ENCODE data around the gene UBE3A.

DNA sequence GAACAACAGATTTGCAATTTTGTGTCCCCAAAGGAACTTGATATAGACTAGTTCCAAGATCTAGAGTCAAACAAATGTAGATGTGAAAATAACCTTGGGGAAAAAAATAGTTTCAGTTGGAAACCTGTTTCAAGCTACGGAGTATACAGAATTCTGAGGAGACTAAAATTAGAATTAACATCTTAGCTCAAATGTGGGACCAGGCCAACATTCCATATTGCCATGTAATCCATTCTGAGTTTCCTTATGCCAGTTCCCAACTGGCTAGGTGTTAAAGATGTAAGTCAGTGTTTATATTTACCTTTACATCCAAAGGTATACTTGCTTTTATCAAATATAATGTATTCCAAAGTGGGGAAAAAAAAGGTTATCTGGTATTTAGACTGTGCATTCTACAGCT lies 76.3 kb downstream of the UBE3A start:
- no peak for TF ChIP-seq POLR2A (IDR thresholded peaks at IDR 0.05)
- TF ChIP-seq, protein P1, sequence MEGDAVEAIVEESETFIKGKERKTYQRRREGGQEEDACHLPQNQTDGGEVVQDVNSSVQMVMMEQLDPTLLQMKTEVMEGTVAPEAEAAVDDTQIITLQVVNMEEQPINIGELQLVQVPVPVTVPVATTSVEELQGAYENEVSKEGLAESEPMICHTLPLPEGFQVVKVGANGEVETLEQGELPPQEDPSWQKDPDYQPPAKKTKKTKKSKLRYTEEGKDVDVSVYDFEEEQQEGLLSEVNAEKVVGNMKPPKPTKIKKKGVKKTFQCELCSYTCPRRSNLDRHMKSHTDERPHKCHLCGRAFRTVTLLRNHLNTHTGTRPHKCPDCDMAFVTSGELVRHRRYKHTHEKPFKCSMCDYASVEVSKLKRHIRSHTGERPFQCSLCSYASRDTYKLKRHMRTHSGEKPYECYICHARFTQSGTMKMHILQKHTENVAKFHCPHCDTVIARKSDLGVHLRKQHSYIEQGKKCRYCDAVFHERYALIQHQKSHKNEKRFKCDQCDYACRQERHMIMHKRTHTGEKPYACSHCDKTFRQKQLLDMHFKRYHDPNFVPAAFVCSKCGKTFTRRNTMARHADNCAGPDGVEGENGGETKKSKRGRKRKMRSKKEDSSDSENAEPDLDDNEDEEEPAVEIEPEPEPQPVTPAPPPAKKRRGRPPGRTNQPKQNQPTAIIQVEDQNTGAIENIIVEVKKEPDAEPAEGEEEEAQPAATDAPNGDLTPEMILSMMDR (IDR thresholded peaks at IDR 0.05), result no peak
